K562 (cell line): ENCODE results near the gene TMPRSS5. TPM values are rescaled to one million over a fixed set of nuclear protein-coding genes. Genes with fewer than 3 reads are reported as not detected.

ENCODE experiments used
- ATAC-seq: fragments of 200-7000 bp; cut with Tn5 transposase; 3 replicates; pipeline ENCODE4 v1.9.1; 2020; ENCODE audit warnings: moderate library complexity
- BruUV-seq: library from RNA; stranded (reverse); fragments of 400-500 nt; replicated peaks from 2 replicates; lab custom pipeline; 2021; lab: Mats Ljungman, UMichigan
- CTCF ChIA-PET: fragments of 300-600 bp; formaldehyde crosslinking; extraction: SDS; loops from one replicate; lab custom pipeline; 2021; ENCODE audit warnings: low intra/inter-chr PET ratio; lab: Yijun Ruan, JAX
- POLR2A ChIA-PET: fragments of 300-600, 350-650 bp; sonication (Branson Sonifier 250); formaldehyde crosslinking; extraction: SDS; loops from one replicate; lab custom pipeline; 2021; ENCODE audit warnings: antibody characterized with exemption, inconsistent platforms; lab: Yijun Ruan, JAX
- DNase-seq, 4 experiments: peaks; one replicate each; pipeline versions ENCODE4 v3.0.0 to v3.0.0-alpha.2; 2011 to 2018; ENCODE audit warnings: low spot score in 3 of 4, mixed read lengths in 3 of 4; ENCODE audit errors: extremely low read depth in 1 of 4
- FAIRE-seq: peaks from 2 replicates; lab custom pipeline; 2011; peaks lifted over from hg19 to GRCh38; lab: Jason Lieb, UNC
- H2AFZ ChIP-seq: 2 replicates; pipeline ENCODE4 v1.6.0; 2011; ENCODE audit warnings: low read depth, low read length, control low read depth, inconsistent platforms
- H3K27ac ChIP-seq: fragments of 200-600 bp; 3 replicates; pipeline ENCODE4 v1.8.0; 2011; ENCODE audit warnings: low read depth, mild to moderate bottlenecking, control low read depth, inconsistent platforms, low read length, moderate library complexity, mixed read lengths; ENCODE audit errors: extremely low read depth
- H3K27me3 ChIP-seq, 2 experiments: fragments of 300-600 bp in 1 of 2; 2 replicates in 1 of 2; 3 replicates in 1 of 2; pipeline versions ENCODE4 v1.6.0 to v1.8.0; 2011; ENCODE audit warnings: inconsistent platforms in 2 of 2, low read length in 2 of 2, mild to moderate bottlenecking in 1 of 2, mixed read lengths in 1 of 2, moderate library complexity in 1 of 2; ENCODE audit not compliant: control insufficient read depth in 2 of 2, insufficient read depth in 2 of 2
- H3K36me3 ChIP-seq: fragments of 300-600 bp; 3 replicates; pipeline ENCODE4 v1.8.0; 2011; ENCODE audit warnings: mild to moderate bottlenecking, low read length, inconsistent platforms; ENCODE audit not compliant: control insufficient read depth, insufficient read depth
- H3K4me1 ChIP-seq, 2 experiments: fragments of 200-600 bp in 1 of 2; replicated peaks in 1 of 2; 2 replicates in 1 of 2; 3 replicates in 1 of 2; pipeline versions ENCODE4 v1.5.1 to v1.8.0; 2011; ENCODE audit warnings: inconsistent platforms in 2 of 2, low read length in 2 of 2, mild to moderate bottlenecking in 1 of 2, mixed read lengths in 1 of 2, moderate library complexity in 1 of 2; ENCODE audit not compliant: control insufficient read depth in 2 of 2, insufficient read depth in 2 of 2
- H3K4me2 ChIP-seq: 2 replicates; pipeline ENCODE4 v1.6.1; 2011; ENCODE audit warnings: low read length, control low read depth, inconsistent platforms, mixed read lengths; ENCODE audit not compliant: insufficient read depth
- H3K4me3 ChIP-seq: fragments of 200-600 bp; sonication (generic), shearing (Covaris generic); 2 replicates; pipeline ENCODE4 v1.5.1; 2016; ENCODE audit warnings: control low read depth, inconsistent platforms
- H3K79me2 ChIP-seq: fragments of 200-600 bp; 3 replicates; pipeline ENCODE4 v1.8.0; 2011; ENCODE audit warnings: low read length, inconsistent platforms; ENCODE audit not compliant: control insufficient read depth, insufficient read depth
- H3K9ac ChIP-seq, 2 experiments: 2 replicates each; pipeline versions ENCODE4 v1.6.0 to v1.6.1; 2011; ENCODE audit warnings: low read depth in 2 of 2, low read length in 2 of 2, control low read depth in 1 of 2, inconsistent platforms in 1 of 2, mild to moderate bottlenecking in 1 of 2, mixed read lengths in 1 of 2; ENCODE audit not compliant: insufficient read depth in 1 of 2
- H3K9me1 ChIP-seq: one replicate; pipeline ENCODE4 v1.6.0; 2011; ENCODE audit warnings: inconsistent platforms, mild to moderate bottlenecking, low read length, moderate library complexity; ENCODE audit not compliant: control insufficient read depth, insufficient read depth
- H3K9me3 ChIP-seq: replicated peaks from 2 replicates; pipeline ENCODE4 v1.5.1; 2011; ENCODE audit warnings: low read depth, low read length, inconsistent platforms; ENCODE audit not compliant: control insufficient read depth, insufficient read depth
- H4K20me1 ChIP-seq: replicated peaks from 2 replicates; pipeline ENCODE4 v1.6.1; 2011; ENCODE audit warnings: low read length, inconsistent platforms, mixed read lengths; ENCODE audit not compliant: control insufficient read depth, insufficient read depth
- ESRRA ChIP-seq: fragments of 450-650 bp; IDR thresholded peaks from 2 replicates; pipeline ENCODE4 v1.6.1; 2014; ENCODE audit warnings: low read depth, mild to moderate bottlenecking, moderate library complexity, borderline replicate concordance
- FOSL1 ChIP-seq: fragments of 200-800 bp; sonication (Bioruptor generic); conservative IDR thresholded peaks from 2 replicates; pipeline ENCODE4 v1.6.1; 2016; ENCODE audit warnings: missing genetic modification characterization, missing compliant biosample characterization
- JUND ChIP-seq, 2 experiments: IDR thresholded peaks; 2 replicates in 1 of 2; 3 replicates in 1 of 2; pipeline ENCODE4 v1.6.1; 2011; ENCODE audit warnings: borderline replicate concordance in 2 of 2, low read depth in 2 of 2, low read length in 2 of 2, improper control_type of control experiment in 1 of 2, missing biosample characterization in 1 of 2, missing genetic modification characterization in 1 of 2, missing genetic modification reagents in 1 of 2
- NR2C2 ChIP-seq, 2 experiments: fragments of 200-800 bp in 1 of 2; sonication (Bioruptor generic) in 1 of 2; sonication (generic) in 1 of 2; formaldehyde crosslinking in 1 of 2; IDR thresholded peaks; 2 replicates each; pipeline versions ENCODE4 v1.6.1 to v1.8.0; 2016 to 2022; ENCODE audit warnings: mild to moderate bottlenecking in 1 of 2, missing compliant biosample characterization in 1 of 2, missing genetic modification characterization in 1 of 2, missing genetic modification reagents in 1 of 2
- PRPF4 ChIP-seq: fragments of 200-400 bp; formaldehyde crosslinking; IDR thresholded peaks from one replicate; pipeline ENCODE4 v1.6.1; 2017; ENCODE audit warnings: low read length, low read depth, mild to moderate bottlenecking; ENCODE audit not compliant: insufficient read depth, poor library complexity, severe bottlenecking
- ZNF133 ChIP-seq: fragments of 250-450 bp; sonication (Bioruptor Pico); IDR thresholded peaks from 2 replicates; pipeline ENCODE4 v1.4.0; 2020; ENCODE audit warnings: mild to moderate bottlenecking
- WGBS: fragments of 100-300 bp; shearing (Covaris generic); methylation state at CpG from one replicate; pipeline ENCODE4 v1.1.6; 2016; ENCODE audit warnings: low coverage, mixed read lengths; ENCODE audit not compliant: insufficient coverage; ENCODE audit errors: missing lambda C conversion rate; 5-methylcytosine and 5-hydroxymethylcytosine counted together
- in situ Hi-C: fragments of 300-500 bp; cut with MboI; formaldehyde crosslinking; loops from 4 replicates; pipeline ENCODE4 v1.15.0; 2018; ENCODE audit warnings: inconsistent platforms, mixed read lengths
- intact Hi-C: fragments of 100-400 bp; cut with micrococcal nuclease; formaldehyde crosslinking; loops from 2 replicates; pipeline ENCODE4 v1.14.2; 2022
- polyA plus RNA-seq, 8 experiments: library from polyadenylated mRNA; depleted of rRNA in 4 of 8; stranded (reverse) in 5 of 8; unstranded in 3 of 8; fragments of >200 nt; fragmentation: Nextera tagmentation in 2 of 8; fragmentation: Illumina TruSeq in 1 of 8; extraction: Ambion mirVana in 2 of 8; extraction: Trizol in 1 of 8; gene quantifications; 2 replicates each; pipeline versions ENCODE4 v1.2.1 to v1.2.3, GENCODE V29; 2011 to 2014; ENCODE audit warnings: inconsistent platforms in 1 of 8, missing spikeins in 1 of 8
- total RNA-seq, 7 experiments: library from RNA; depleted of rRNA in 6 of 7; stranded (reverse); fragments of >200 nt in 6 of 7; fragmentation: Illumina TruSeq in 2 of 7; extraction: Trizol in 2 of 7; gene quantifications; 2 replicates each; pipeline versions ENCODE4 v1.2.1 to v1.2.3, GENCODE V29; 2011 to 2021; ENCODE audit warnings: low replicate concordance in 1 of 7
- TF ChIP-seq, protein P1 (sequence below): fragments of 450-650 bp; IDR thresholded peaks from 2 replicates; pipeline ENCODE4 v1.6.1; 2017; ENCODE audit warnings: mild to moderate bottlenecking, moderate library complexity
- TF ChIP-seq, protein P2 (sequence below): fragments of 450-650 bp; formaldehyde crosslinking; IDR thresholded peaks from 2 replicates; pipeline ENCODE4 v1.4.0; 2020; ENCODE audit warnings: mild to moderate bottlenecking, moderate library complexity
- TF ChIP-seq, protein P3 (sequence below): fragments of 450-650 bp; IDR thresholded peaks from one replicate; pipeline ENCODE4 v1.6.1; 2018; ENCODE audit warnings: mild to moderate bottlenecking, moderate library complexity; ENCODE audit not compliant: partially characterized antibody

Gene TMPRSS5
- total and polyA plus RNA-seq, 9 of the 15 experiments (the other 6 are each of a cell fraction or from before 2014, with no cell fraction given) = 0.07 to 0.49 (median 0.17) TPM; not detected in 1

DNA sequence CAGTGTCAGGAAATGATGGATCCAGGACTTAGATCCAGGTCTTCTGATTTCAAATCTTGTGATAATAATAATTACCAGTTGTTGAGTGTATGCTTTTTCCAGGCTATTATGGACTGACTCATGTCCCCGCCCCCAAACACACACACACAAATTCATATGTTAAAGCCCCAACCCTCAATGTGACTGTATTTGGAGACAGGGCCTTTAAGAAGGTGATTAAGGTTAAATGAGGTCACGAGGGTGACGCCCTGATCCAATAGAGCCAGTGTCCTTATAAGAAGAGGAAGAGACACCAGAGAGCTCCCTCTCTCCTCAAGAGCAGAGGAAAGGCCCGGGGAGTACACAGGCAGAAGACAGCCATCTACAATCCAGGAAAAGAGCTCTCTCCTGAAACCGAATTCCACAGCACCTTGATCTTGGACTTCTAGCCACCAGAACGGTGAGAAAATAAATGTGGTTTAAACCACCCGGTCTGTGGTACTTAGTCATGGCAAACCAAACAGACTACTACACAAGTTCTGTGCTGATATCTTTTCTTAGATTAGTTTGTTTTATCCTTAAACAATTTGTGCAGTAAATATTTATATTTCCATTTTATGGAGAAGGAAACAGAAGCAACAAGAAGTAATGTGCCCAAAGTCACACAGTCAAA lies 8.2 kb downstream of the TMPRSS5 start:
- 0 out of 2 replicates have a peak, but pooled peaks have one; percentile 8 for TF ChIP-seq JUND (IDR thresholded peaks at IDR 0.05; ENCODE audit: borderline replicate concordance, low read depth, low read length)
- TF ChIP-seq JUND (tag; IDR thresholded peaks at IDR 0.05; ENCODE audit: borderline replicate concordance, low read depth, low read length) = 0 out of 3 replicates have a peak, but pooled peaks have one; percentile 15
- TF ChIP-seq, protein P1, sequence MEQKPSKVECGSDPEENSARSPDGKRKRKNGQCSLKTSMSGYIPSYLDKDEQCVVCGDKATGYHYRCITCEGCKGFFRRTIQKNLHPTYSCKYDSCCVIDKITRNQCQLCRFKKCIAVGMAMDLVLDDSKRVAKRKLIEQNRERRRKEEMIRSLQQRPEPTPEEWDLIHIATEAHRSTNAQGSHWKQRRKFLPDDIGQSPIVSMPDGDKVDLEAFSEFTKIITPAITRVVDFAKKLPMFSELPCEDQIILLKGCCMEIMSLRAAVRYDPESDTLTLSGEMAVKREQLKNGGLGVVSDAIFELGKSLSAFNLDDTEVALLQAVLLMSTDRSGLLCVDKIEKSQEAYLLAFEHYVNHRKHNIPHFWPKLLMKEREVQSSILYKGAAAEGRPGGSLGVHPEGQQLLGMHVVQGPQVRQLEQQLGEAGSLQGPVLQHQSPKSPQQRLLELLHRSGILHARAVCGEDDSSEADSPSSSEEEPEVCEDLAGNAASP = peak; percentile 72; the same call in 1 of the 2 replicates
- TF ChIP-seq ESRRA = peak; percentile 67
- peak; percentile 35; the same call in 1 of the 2 replicates for TF ChIP-seq FOSL1 (tag)
- no peak for TF ChIP-seq PRPF4
- TF ChIP-seq, protein P2, sequence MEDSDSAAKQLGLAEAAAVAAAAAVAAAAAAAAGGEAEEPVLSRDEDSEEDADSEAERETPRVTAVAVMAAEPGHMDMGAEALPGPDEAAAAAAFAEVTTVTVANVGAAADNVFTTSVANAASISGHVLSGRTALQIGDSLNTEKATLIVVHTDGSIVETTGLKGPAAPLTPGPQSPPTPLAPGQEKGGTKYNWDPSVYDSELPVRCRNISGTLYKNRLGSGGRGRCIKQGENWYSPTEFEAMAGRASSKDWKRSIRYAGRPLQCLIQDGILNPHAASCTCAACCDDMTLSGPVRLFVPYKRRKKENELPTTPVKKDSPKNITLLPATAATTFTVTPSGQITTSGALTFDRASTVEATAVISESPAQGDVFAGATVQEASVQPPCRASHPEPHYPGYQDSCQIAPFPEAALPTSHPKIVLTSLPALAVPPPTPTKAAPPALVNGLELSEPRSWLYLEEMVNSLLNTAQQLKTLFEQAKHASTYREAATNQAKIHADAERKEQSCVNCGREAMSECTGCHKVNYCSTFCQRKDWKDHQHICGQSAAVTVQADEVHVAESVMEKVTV (CRISPR knock-in tag) = no peak
- no peak for TF ChIP-seq NR2C2 (CRISPR knock-in tag; IDR thresholded peaks at IDR 0.05)
- TF ChIP-seq NR2C2 (tag; IDR thresholded peaks at IDR 0.05) = peak; percentile 57
- TF ChIP-seq, protein P3, sequence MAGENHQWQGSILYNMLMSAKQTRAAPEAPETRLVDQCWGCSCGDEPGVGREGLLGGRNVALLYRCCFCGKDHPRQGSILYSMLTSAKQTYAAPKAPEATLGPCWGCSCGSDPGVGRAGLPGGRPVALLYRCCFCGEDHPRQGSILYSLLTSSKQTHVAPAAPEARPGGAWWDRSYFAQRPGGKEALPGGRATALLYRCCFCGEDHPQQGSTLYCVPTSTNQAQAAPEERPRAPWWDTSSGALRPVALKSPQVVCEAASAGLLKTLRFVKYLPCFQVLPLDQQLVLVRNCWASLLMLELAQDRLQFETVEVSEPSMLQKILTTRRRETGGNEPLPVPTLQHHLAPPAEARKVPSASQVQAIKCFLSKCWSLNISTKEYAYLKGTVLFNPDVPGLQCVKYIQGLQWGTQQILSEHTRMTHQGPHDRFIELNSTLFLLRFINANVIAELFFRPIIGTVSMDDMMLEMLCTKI = no peak
- TF ChIP-seq ZNF133 = no peak
- no peak overlapping the region for H3K27ac ChIP-seq
- peak; percentile 60 for FAIRE-seq
- no peak overlapping the region; the same call in 1 of the 2 replicates for H3K4me2 ChIP-seq
- 15% methylated on average over 7 of the region's 7 CpGs for WGBS
- H3K79me2 ChIP-seq = no peaks in the 10 kb centered on the region
- BruUV-seq = no TSS peak
- in situ Hi-C loops = no loop called here
- H2AFZ ChIP-seq = no peak overlapping the region
- no peak overlapping the region for H3K9ac ChIP-seq
- H3K4me3 ChIP-seq = no peak overlapping the region
- ATAC-seq = peak; percentile 58
- H3K36me3 ChIP-seq = no peaks in the 10 kb centered on the region
- ChIA-PET POLR2A (interaction anchor here (0.6 to 1.2 kb wide), 5 partner anchors 8 to 290 kb away, joined by 3 to 5 read pairs (median 3); no protein-coding TSS in a partner anchor), CTCF (no interaction called here)
- intact Hi-C loops = no loop called here
- no peaks in the 10 kb centered on the region for H3K27me3 ChIP-seq
- no peaks in the 10 kb centered on the region for H3K9me1 ChIP-seq
- DNase-seq = peak in 1 of 4 experiments; percentile 40
- peaks cover 11 to 15% of the 10 kb centered on the region in 2 experiments; a peak in 4 of 5 replicates for H3K4me1 ChIP-seq
- H3K9me3 ChIP-seq = no peaks in the 10 kb centered on the region
- no peaks in the 10 kb centered on the region for H4K20me1 ChIP-seq
